GM12864 (cell line): Measurements from ENCODE around the gene ZMYND11.

ENCODE experiments used
- DNase-seq: peaks from one replicate; pipeline ENCODE4 v3.0.0-alpha.2; 2011; ENCODE audit warnings: low read depth
- H3K4me3 ChIP-seq: 2 replicates; pipeline ENCODE4 v1.5.1; 2011; ENCODE audit warnings: mild to moderate bottlenecking, low read depth, low read length, control low read depth
- TF ChIP-seq, protein P1 (sequence below): IDR thresholded peaks from 2 replicates; pipeline ENCODE4 v1.5.1; 2011; ENCODE audit warnings: low read depth, mild to moderate bottlenecking, moderate library complexity, low read length, control low read depth, inconsistent platforms; ENCODE audit errors: missing control alignments

Gene ZMYND11

DNA sequence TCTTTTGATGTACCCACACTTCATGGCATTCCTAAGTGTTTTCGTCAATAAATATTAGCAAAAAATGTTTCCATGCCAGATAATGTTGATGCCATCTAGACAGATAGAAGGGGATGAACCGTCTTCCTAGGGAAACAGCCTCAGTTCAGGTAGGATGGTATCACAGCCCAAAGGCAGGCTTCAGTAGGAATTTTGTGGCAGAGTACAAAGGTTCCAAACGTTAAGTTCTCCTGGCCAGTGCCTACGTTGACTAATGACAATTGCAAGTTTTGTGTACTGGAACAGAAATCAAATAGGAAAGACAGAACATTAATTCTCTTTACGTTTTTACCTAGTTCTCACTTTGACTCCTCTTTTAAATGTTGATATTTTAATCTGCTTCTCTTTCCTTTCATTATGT is 75.0 kb downstream of the ZMYND11 start:
- H3K4me3 ChIP-seq, result no peak overlapping the region
- TF ChIP-seq, protein P1, sequence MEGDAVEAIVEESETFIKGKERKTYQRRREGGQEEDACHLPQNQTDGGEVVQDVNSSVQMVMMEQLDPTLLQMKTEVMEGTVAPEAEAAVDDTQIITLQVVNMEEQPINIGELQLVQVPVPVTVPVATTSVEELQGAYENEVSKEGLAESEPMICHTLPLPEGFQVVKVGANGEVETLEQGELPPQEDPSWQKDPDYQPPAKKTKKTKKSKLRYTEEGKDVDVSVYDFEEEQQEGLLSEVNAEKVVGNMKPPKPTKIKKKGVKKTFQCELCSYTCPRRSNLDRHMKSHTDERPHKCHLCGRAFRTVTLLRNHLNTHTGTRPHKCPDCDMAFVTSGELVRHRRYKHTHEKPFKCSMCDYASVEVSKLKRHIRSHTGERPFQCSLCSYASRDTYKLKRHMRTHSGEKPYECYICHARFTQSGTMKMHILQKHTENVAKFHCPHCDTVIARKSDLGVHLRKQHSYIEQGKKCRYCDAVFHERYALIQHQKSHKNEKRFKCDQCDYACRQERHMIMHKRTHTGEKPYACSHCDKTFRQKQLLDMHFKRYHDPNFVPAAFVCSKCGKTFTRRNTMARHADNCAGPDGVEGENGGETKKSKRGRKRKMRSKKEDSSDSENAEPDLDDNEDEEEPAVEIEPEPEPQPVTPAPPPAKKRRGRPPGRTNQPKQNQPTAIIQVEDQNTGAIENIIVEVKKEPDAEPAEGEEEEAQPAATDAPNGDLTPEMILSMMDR, result no peak
- DNase-seq, result no peak

GRCh38 chr10:215444-215843 is 80.2 kb downstream of the ZMYND11 start:
- TF ChIP-seq, protein P1, result no peak
- H3K4me3 ChIP-seq, result no peak overlapping the region
- no peak for DNase-seq

GRCh38 chr10:218798-219197 is 83.5 kb downstream of the ZMYND11 start:
- DNase-seq, result no peak
- no peak overlapping the region for H3K4me3 ChIP-seq
- TF ChIP-seq, protein P1, result no peak

DNA sequence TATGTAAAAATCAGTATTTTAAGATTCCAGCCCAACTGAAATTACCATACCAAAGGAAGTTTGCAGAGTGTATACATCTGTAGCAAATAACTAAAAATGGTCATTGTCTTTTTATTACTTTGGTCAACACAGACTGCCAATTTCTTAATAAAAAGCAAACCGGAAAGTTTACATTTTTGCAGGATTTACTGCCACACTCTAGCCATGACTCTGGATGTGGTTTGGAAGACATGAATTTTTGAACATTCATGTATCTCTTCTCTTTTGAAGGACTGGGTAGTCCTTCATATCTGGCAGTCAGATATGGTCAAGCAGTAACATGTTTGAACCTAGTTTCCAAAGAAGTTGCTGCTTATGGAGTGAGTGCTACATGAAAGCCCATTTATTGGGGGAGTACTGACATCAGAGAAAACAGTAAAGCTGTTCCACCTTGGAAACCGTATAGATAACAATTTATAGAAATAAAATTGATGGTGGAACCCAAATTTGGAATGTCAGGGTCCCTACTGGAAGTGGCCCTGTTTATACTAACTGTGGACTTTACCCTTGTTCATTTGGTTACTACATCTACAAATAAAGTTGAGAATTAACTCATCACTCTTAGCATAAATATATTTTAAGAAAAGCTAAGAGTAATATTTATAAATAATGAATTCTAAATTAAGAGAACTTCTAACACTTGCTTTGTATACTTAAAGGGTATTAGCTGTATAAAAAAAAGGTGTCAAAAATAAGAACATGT is 84.6 kb downstream of the ZMYND11 start:
- H3K4me3 ChIP-seq, result no peak overlapping the region
- TF ChIP-seq, protein P1, result no peak

GRCh38 chr10:224571-224970 is 89.3 kb downstream of the ZMYND11 start:
- H3K4me3 ChIP-seq, result no peak overlapping the region
- no peak for DNase-seq
- TF ChIP-seq, protein P1, result no peak

More for the DNA sequence above, 84.6 kb downstream of the ZMYND11 start:
- DNase-seq, result no peak

DNA sequence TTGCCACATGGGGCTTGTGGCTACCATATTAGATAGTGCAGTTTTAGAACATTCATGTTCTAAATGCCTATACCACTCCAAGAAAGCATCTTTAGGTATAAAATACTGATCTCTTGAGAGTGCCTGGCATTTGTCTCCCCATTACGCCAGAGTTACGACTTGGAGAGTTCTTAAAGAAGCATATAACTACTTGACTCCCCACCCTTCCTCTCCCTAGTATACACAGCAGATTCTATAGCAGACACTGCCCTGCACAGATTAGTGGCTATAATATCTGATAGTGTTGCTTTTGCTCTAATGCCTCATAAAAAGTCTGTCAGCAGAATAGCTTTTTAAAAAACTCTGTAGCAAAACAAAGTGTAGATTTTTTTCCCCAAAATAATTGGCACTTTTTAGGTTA is 90.8 kb downstream of the ZMYND11 start:
- TF ChIP-seq, protein P1, result no peak
- DNase-seq, result no peak
- no peak overlapping the region for H3K4me3 ChIP-seq

DNA sequence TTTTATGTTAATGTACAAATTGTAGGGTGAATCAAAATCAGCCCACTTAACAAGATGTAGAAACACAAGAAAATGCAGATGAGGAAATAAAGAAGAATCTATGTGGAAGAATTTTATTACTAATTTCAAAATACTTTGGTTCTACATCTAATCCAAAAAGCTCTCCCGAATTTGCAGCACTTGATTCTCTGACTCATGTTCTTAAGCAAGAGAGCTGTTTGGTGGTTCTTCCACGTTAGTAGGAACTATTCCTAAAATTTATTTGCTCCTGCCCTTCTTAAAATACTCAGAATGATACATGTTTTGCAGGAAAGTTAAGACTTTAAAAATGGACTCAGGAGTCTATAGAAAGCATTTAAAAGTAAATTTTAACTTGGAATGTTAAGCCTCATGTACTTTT is 91.8 kb downstream of the ZMYND11 start:
- DNase-seq, result no peak
- TF ChIP-seq, protein P1, result no peak
- H3K4me3 ChIP-seq, result no peak overlapping the region
